ENCODE data around the gene FDX2. TPM values are rescaled to one million over a fixed set of nuclear protein-coding genes. Genes with fewer than 3 reads are reported as not detected.
A peak's percentile ranks its signal among the peaks of the same experiment; 100 is the strongest.
"Not testable (repeated sequence)": the region's sequence is repeated elsewhere in the genome, so short reads cannot be mapped to it uniquely, and the experiment has no call there.

The FDX2 gene
- 10 to 100 TPM; 15.3 to 27.2 (median 19.3) TPM for polyA plus RNA-seq (ENCODE audit: insufficient read depth in 1 of 5, insufficient read length in 5 of 5, low replicate concordance in 1 of 5)
- long read RNA-seq, donor 1, transcript FDX2-202 (5 exons, 1,012 nt), result major isoform, 13 of 16 reads
- long read RNA-seq, donor 1, partial matches to known transcripts, result 0 of 16 reads
- long read RNA-seq, donor 1, other reads (novel, unspliced or antisense), result 0 of 16 reads
- long read RNA-seq, donor 2, transcript FDX2-202 (5 exons, 1,012 nt), result major isoform, 13 of 15 reads
- long read RNA-seq, donor 2, partial matches to known transcripts, result 0 of 15 reads
- long read RNA-seq, donor 2, other reads (novel, unspliced or antisense), result 0 of 15 reads
- long read RNA-seq, donor 3, transcript FDX2-202 (5 exons, 1,012 nt), result major isoform, 10 of 14 reads
- long read RNA-seq, donor 3, partial matches to known transcripts, result 0 of 14 reads
- long read RNA-seq, donor 3, other reads (novel, unspliced or antisense), result 0 of 14 reads
- long read RNA-seq, donor 4, partial matches to known transcripts, result 0 of 6 reads
- long read RNA-seq, donor 4, other reads (novel, unspliced or antisense), result 0 of 6 reads
- long read RNA-seq, donor 5, transcript FDX2-202 (5 exons, 1,012 nt), result major isoform, 15 of 22 reads
- long read RNA-seq, donor 5, transcript FDX2-203 (4 exons, 635 nt), result minor isoform, 5 of 22 reads
- long read RNA-seq, donor 5, partial matches to known transcripts, result 0 of 22 reads
- long read RNA-seq, donor 5, other reads (novel, unspliced or antisense), result 0 of 22 reads
- long read RNA-seq, donor 6, transcript FDX2-203 (4 exons, 635 nt), result minor isoform, 7 of 26 reads
- long read RNA-seq, donor 6, transcript FDX2-202 (5 exons, 1,012 nt), result major isoform, 18 of 26 reads
- long read RNA-seq, donor 6, partial matches to known transcripts, result 0 of 26 reads
- long read RNA-seq, donor 6, other reads (novel, unspliced or antisense), result 0 of 26 reads
- long read RNA-seq, donor 7, transcript FDX2-202 (5 exons, 1,012 nt), result major isoform, 11 of 14 reads
- long read RNA-seq, donor 7, partial matches to known transcripts, result 0 of 14 reads
- long read RNA-seq, donor 7, other reads (novel, unspliced or antisense), result 0 of 14 reads
- long read RNA-seq, donor 8, transcript FDX2-202 (5 exons, 1,012 nt), result major isoform, 5 of 7 reads
- long read RNA-seq, donor 8, partial matches to known transcripts, result 0 of 7 reads
- long read RNA-seq, donor 8, other reads (novel, unspliced or antisense), result 0 of 7 reads

GRCh38 chr19:10315335-10316214 is at the start of gene FDX2:
TSS of gene FDX2 (minus strand) at chr19:10316015. CDS start at chr19:10315996, 19 bp downstream.
- DNase-seq, result peak; percentile 73 to 76

DNA sequence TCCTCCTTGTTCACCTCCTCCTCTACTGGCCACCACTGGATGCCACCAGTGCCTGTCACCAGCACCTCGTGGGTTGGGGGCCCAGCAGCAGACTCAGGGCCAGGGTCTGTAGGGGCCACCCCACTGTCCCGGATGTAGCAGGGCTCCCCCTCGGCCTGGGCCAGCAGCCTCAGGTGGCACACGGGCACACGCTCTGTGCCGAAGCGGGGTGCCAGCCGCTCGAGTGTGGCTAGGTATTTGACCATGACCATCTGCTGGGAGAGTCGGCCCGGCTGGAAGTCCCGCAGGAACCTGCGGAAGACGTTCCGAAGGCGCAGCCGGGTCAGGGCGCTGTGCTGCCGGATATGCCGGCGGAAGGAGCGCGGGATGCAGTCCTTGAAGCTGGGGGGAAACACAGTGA is 49.7 kb upstream of the FDX2 start:
- DNase-seq, result no peak

- DNase-seq, result no peak
Measured at GRCh38 chr19:10364644-10365043, 48.8 kb upstream of the FDX2 start.

DNA sequence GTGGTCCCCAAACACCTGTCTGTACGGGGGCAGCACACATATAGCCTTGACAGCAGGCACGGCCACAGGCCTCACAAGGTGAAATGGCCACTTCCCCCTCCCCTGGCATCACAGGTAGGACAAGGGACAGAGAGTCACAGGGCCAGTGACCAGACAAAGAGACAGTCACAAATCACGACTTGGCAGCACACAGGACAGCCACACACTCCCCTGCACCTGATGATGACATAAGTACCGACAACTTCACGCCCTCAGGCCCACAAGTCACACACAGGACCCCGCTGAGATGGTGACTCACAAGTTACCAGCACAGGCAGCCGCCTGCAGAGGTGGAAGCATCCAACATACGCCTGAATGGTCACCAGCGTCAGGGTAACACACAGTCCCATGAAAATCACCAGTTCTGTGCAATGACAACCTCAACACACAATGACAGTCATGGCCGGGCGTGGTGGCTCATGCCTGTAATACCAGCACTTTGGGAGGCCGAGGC is 48.0 kb upstream of the FDX2 start:
- no peak for DNase-seq

- no peak for DNase-seq
Measured at GRCh38 chr19:10362259-10362658, 46.4 kb upstream of the FDX2 start.

DNA sequence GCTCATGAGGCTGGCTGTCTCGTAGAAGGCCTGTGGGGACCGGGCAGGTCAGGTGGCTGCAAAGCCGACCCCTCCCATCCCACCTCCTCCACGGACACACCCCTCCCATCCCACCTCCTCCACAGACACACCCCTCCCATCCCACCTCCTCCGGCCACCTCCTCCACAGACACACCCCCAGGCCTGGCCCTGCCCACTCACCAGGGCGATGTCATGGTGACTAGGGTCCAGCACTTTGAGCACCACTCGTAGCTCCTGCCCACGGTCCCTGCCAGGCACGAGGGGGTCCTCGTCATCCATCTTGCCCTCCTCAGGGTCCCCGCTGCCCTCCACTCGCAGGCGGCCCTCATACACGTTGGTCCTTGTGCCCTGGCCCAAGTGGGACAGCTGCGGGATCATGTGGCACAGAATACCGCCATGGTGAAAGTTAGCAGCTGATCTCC is 45.8 kb upstream of the FDX2 start:
- DNase-seq, result no peak

GRCh38 chr19:10356431-10356830 is 40.6 kb upstream of the FDX2 start:
- no peak for DNase-seq

GRCh38 chr19:10353793-10354391 is 38.1 kb upstream of the FDX2 start:
- peak in 1 of 2 donors; percentile 11 for DNase-seq

DNA sequence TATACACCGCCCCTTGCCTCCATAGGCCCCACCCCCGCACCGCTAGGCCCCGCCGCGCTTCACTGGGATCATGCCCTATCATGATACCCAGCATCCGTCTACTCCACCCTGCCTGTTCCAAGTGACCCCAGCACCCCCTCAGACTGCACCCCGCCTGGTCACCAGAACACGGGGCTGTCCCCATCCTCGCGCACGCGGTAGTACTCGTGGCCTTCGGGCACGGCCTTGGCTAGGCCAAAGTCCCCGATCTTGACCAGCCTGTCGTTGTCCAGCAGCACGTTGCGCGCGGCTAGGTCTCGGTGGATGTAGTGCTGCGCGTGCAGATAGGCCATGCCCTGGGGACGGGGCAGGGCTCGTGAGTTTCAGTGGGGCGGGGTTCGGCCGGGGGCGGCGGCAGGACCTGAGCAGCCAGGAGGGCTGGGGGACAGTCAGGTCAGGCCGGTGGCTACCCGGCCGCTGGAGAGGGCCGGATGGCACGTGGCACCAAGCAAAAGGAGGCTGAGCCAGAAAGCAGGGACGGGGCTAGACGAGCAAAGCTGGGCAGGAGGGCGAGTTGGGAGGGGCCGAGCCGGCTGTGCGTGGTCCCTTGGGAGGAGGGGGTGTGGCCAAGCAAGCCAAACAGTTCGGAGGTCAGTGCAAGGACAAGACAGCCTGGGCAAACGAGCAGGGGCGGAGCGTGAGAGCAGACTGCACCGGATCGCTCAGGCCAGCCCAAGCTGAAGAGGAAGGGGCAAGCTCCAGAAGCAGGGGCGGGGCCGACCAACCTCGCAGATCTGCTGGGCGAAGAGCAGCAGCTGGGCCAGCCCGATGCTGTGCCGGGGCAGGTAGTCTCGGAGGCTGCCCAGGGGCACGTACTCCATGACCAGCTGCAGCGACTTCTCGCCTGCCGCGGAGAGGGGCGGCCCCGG is 37.2 kb upstream of the FDX2 start:
- peak; percentile 32 to 40 for DNase-seq

- no peak for DNase-seq
Measured at GRCh38 chr19:10346509-10346908, 30.7 kb upstream of the FDX2 start.

DNA sequence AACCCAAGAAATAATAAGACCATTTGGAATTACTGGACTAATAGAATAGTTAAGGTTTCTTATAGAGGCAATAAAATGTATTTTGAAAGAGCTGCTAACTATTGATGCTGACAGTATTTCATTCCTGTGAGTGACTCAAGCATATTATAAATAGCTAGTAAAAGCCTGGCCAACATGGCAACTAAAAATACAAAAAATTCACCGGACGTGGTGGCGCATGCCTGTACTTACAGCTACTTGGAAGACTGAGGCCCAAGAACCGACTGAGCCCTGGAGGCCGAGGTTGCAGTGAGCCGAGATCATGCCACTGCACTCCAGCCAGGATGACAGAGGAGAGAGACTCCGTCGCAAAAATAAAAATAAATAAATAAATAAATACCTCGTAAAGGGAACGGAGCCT is 29.0 kb upstream of the FDX2 start:
- DNase-seq, result no peak

GRCh38 chr19:10343495-10343894 is 27.7 kb upstream of the FDX2 start:
- DNase-seq, result no peak

DNA sequence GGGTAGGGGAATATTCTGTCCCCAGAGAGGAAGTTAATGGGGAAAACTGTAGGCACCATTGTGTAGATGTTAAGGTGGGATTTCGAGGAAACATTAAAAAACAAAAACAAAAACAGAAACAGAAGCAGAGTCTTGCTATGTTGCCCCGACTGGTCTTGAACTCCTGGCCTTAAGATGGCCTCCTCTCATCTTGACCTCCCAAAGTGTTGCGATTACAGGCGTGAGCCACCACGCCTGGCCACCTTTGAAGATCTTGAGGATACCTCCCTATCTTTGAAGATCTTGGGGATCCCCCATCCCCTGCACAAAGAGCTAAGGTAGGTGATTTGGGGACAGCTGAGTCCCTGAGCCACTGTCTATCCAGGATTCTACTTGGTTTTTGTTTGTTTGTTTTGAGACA is 24.2 kb upstream of the FDX2 start:
- DNase-seq, result no peak

GRCh38 chr19:10339380-10339960 is 23.7 kb upstream of the FDX2 start, which contains the start of gene ICAM3:
TSS of gene ICAM3 (minus strand) at chr19:10339624. CDS start at chr19:10339614, 10 bp downstream.
- DNase-seq, result no peak

GRCh38 chr19:10338940-10339339 is 23.1 kb upstream of the FDX2 start:
- no peak for DNase-seq

- not testable (repeated sequence) for DNase-seq
Measured at GRCh38 chr19:10336725-10337124, 20.9 kb upstream of the FDX2 start.

DNA sequence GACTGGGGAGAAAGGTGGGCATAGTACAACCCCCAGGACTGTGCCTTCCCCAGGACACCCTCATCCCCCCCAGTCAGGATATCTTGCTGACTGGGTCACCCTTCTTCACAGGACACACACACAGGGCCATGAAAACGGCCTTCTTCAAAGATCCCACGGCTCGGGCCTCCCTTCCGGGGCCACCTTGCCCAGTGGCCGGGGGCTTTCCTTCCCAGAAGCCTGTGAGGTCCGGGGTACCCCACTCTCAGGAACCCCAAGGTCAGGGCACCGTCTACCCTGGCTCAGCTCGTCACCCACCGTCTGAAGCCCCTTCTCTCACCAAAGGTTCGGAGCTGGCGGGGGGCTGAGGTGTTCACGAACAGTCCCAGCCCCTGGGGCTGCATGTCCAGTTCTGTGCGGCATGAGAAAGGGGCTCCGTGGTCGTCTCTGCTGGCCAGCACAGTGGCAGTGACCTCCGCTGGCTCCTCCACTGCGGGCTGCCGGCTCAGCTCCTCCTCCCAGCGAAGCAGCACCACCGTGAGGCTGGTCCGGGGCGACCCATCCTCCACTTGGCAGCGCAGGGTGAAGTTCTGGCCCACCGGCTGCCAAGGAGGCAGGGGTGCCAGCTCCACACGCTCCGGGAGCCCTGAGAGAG is 19.7 kb upstream of the FDX2 start:
- no peak for DNase-seq
